HG03103 (cell line): Measurements from ENCODE around the gene UACA.

Experiments
- ATAC-seq: cut with Tn5 transposase; IDR thresholded peaks from one replicate; pipeline ENCODE4 v1.9.1; 2021; ENCODE audit warnings: low read depth; ENCODE audit not compliant: unreplicated experiment

UACA gene

GRCh38 chr15:70715840-70716485 is 47.4 kb downstream of the UACA start:
- ATAC-seq = no peak

DNA sequence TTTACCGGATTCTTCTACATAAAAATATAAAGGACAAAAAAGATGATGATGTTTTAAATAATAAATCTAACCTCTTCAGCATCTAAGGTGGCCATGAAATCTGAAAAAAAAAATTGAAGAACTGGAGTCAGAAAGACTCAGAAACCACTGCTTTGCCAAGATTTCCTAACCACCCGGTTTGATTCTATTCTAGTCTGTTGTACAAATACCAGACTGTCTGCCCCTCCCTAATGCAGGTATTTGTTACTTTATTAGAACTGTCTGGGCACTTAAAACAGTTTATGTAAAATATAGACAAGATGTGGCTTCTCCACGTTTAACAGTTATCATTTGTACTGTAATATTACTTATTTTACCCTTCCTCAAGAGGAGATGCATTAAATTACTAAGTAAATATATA is 48.8 kb downstream of the UACA start:
- no peak for ATAC-seq

DNA sequence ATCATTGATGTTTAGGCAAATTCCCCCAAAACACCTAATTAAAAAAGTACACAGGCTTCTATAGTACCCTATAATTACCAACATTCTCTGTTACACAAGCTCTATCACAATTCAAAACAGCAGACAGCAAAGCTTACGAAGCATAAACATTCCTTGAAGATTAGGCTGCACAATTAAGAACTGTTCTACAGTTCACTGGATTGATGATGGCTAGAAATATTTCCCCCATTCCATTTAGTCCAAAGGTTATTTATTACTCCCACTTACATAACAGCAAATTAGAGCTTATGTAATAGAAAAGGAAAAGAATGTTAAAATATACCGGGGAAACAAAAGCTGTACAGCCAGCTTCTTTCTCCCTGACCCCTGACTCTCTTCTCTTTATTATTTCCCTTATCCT is 49.3 kb downstream of the UACA start:
- no peak for ATAC-seq

GRCh38 chr15:70712271-70712670 is 51.1 kb downstream of the UACA start:
- ATAC-seq = no peak

- ATAC-seq = no peak
Measured at GRCh38 chr15:70710714-70711113, 52.6 kb downstream of the UACA start.

DNA sequence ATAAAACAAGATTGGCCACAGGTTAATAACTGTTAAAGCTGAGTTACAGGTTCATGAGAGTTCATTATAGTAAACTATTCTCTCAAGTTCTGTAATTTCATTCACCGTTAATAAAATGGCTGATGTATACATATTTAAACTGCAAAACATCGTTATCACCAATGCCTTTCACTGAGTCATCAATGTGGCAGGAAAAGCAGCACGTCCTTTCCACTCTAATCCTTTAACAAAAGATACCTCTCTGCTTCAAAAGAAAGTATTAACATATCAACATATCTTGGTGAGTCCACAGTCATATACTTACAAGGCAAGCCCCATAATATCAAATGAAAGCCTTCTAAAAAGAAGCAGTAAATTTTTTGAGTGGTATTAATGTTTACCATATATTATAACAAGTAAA is 54.5 kb downstream of the UACA start:
- ATAC-seq = no peak

DNA sequence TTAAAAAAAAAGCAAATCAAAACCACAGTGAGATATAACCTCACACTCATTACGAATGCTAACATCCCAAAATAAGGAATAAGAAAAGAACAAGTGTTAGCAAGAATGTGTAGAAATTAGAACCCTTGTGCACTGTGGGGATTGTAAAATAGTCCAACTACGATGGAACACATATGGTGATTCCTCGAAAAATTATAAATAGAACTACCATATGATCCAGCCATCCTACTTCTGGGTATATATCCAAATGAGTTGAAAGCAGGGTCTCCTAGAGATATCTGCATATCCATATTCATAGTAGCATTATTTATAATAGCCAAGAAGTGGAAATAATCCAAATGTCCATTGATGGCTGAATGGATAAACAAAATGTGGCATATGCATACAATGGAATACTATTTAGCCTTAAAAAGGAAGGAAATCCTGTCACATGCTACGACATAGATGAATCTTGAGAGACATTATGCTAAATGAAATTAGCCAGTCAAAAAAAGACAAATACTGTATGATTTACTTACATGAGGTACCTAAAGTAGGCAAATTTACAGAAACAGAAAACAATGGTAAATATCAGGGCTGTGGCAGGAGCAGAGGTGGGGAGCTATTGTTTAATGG is 55.6 kb downstream of the UACA start:
- ATAC-seq = no peak

GRCh38 chr15:70704731-70705130 is 58.6 kb downstream of the UACA start:
- no peak for ATAC-seq

DNA sequence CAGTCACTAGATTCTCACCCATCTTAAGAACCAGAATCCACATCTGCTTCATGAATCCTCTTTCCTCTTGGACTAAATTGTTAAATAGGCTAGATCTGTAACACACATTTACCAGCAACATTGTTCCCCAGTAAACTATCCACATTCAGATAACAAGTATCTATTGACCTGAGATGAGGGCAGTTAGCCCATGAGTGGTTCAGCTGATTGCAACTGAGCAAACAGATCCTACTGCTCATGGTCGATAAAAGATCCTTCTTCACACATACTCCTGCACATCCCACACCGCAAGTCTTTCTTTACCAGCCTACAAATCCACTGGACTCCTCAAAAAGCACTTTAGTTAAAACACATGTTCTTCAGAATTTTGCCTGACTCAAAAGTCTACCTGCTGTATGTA is 59.2 kb downstream of the UACA start:
- no peak for ATAC-seq

- ATAC-seq = no peak
Measured at GRCh38 chr15:70703096-70703878, 60.1 kb downstream of the UACA start.

- ATAC-seq = no peak
Measured at GRCh38 chr15:70702584-70702983, 60.8 kb downstream of the UACA start.

DNA sequence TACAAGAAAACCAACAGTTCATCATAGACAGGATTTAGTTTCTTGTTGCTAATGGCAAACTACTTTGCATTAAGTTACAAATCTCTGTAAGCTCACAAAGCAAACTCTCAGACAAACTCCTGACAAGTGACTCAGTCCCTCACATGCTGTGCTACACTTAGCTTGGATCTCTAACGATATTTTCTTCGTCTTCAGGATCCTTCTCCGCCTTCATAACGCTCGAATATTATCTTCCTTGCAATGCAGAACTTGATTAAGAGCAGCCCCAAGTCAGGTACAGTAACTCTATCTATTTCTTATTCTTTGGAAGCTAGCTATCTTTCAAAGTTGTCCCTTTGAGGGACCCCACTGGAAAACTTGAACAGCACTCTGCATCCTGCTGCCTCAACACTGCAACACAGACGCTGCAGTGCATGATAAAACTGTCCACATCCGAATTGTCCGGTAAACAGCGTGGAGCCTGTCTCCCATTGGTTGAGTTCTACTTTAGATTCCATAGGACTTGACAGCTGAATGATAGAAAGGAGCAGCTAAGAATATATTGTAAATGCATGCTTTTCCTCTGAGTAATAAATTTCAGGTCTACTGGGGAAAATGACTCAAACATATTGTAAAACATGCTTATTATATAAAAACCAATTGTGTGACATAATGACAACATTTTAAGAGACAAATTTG is 61.3 kb downstream of the UACA start:
- ATAC-seq = no peak

DNA sequence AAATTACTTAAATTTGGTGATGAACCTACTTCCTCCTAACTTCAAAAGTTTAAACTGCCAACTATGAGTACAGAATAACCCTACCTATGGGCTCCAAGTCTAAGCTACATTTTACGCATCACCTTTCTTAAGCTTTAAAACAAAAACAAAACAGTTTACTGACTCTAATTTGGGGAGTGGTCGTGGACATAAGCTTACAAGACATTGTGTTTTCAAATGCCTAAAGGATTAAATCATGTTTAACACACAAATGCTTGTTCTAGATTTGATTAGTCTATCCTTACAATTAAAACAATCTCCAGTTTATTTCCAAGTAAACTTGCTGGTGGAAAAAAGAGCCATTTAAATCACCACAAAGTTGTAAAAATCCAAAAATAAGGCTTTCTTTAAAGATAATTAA is 62.2 kb downstream of the UACA start:
- no peak for ATAC-seq

- no peak for ATAC-seq
Measured at GRCh38 chr15:70699890-70700289, 63.5 kb downstream of the UACA start.

DNA sequence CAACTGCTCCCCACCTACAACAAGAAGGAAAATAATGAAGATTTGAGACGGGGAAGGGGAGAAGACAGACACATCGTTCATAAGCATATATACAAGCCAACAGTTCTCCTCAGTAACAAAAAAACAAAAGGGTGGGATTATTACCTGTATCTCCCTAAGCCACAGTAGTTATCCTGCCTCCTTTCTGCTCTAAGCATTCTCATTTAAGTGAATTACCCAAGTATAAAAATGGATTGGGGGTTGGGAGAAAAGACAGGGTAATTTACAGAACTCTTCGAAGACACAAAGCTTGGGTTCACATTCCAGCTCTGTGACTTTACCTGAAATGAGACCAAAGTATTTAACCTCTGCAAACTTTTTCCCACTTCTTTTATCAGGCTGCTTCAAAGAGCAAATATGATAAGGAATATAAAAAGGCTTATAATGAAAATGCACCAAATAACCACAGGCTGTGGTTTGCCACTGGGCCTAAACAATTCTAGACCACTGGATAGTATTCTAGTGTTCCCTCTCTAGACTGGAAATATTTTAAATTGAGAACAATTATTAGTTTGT is 64.4 kb downstream of the UACA start:
- no peak for ATAC-seq

- no peak for ATAC-seq
Measured at GRCh38 chr15:70698426-70698825, 64.9 kb downstream of the UACA start.

GRCh38 chr15:70690491-70691276 is 72.7 kb downstream of the UACA start:
- ATAC-seq = no peak

- no peak for ATAC-seq
Measured at GRCh38 chr15:70690021-70690420, 73.3 kb downstream of the UACA start.

GRCh38 chr15:70687482-70687881 is 75.9 kb downstream of the UACA start:
- ATAC-seq = no peak

DNA sequence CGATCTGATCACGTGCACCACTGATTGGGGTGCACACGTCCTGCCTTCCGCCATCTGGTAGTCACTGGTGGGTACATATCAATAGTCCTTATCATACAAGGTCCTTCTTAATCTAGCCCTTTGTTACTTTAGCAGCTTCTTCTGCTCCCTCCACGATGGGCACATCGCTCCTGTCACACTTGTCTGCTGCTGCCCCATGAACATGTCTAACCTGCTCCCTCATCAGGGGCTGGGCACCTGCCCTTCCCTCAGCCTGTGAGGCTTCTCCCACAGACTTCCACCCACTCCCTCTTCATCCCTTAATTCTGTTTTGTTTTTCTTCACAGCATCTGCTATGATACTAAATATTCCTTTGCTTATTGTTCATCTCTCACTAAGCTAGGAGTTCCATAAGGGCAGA is 82.5 kb downstream of the UACA start:
- no peak for ATAC-seq
